OCI-LY7 (cell line): ENCODE measurements around the gene ZNF772. TPM values are rescaled to one million over a fixed set of nuclear protein-coding genes. Genes with fewer than 3 reads are reported as not detected.
"Not testable (repeated sequence)": the region's sequence is repeated elsewhere in the genome, so short reads cannot be mapped to it uniquely, and the experiment has no call there.

ENCODE experiments used
- BruUV-seq: library from RNA; stranded (reverse); fragments of 400-500 nt; replicated peaks from 2 replicates; lab custom pipeline; 2021; lab: Mats Ljungman, UMichigan
- CTCF ChIA-PET: fragments of 300-600 bp; sonication (Branson Sonifier 250); formaldehyde crosslinking; loops from one replicate; lab custom pipeline; 2022; ENCODE audit warnings: antibody characterized with exemption; ENCODE audit not compliant: unreplicated experiment; lab: Charles Lee
- POLR2A ChIA-PET: fragments of 300-600 bp; sonication (Branson Sonifier 250); formaldehyde crosslinking; loops from one replicate; lab custom pipeline; 2022; ENCODE audit warnings: antibody characterized with exemption; lab: Charles Lee
- DNase-seq: peaks from one replicate; pipeline ENCODE4 v3.0.0-alpha.2; 2015; ENCODE audit warnings: low spot score
- H2AFZ ChIP-seq: fragments of 200-600 bp; sonication (generic), shearing (Covaris generic); 2 replicates; pipeline ENCODE4 v1.6.1; 2014; ENCODE audit warnings: mild to moderate bottlenecking, antibody characterized with exemption, low read length, moderate library complexity
- H3K27ac ChIP-seq: fragments of 200-600 bp; sonication (generic); 2 replicates; pipeline ENCODE4 v1.5.1; 2014; ENCODE audit warnings: mixed run types, low read depth, mild to moderate bottlenecking, moderate library complexity, low read length, inconsistent platforms; ENCODE audit not compliant: poor library complexity, severe bottlenecking
- H3K36me3 ChIP-seq: fragments of 200-600 bp; sonication (generic); 2 replicates; pipeline ENCODE4 v1.6.1; 2014; ENCODE audit warnings: mild to moderate bottlenecking, antibody characterized with exemption, low read length, moderate library complexity, mixed read lengths; ENCODE audit not compliant: insufficient read depth
- H3K4me1 ChIP-seq: fragments of 200-600 bp; sonication (generic); 2 replicates; pipeline ENCODE4 v1.5.1; 2014; ENCODE audit warnings: mild to moderate bottlenecking, low read length; ENCODE audit not compliant: insufficient read depth, poor library complexity, severe bottlenecking
- H3K4me2 ChIP-seq: fragments of 200-600 bp; sonication (generic); 2 replicates; pipeline ENCODE4 v1.6.1; 2014; ENCODE audit warnings: mild to moderate bottlenecking, low read length
- H3K4me3 ChIP-seq: fragments of 200-600 bp; sonication (generic); 2 replicates; pipeline ENCODE4 v1.5.1; 2014; ENCODE audit warnings: mild to moderate bottlenecking, low read depth, low read length; ENCODE audit not compliant: poor library complexity, severe bottlenecking
- H3K79me2 ChIP-seq: fragments of 200-600 bp; sonication (generic); 2 replicates; pipeline ENCODE4 v1.6.1; 2016; ENCODE audit warnings: low read depth, mild to moderate bottlenecking, low read length, moderate library complexity, mixed read lengths; ENCODE audit not compliant: insufficient read depth
- H3K9me2 ChIP-seq: fragments of 200-600 bp; sonication (generic); 2 replicates; pipeline ENCODE4 v1.6.1; 2016; ENCODE audit warnings: mild to moderate bottlenecking, low read length, mixed read lengths; ENCODE audit not compliant: insufficient read depth
- H3K9me3 ChIP-seq: fragments of 200-600 bp; sonication (generic); 2 replicates; pipeline ENCODE4 v1.6.1; 2014; ENCODE audit warnings: mild to moderate bottlenecking, mixed run types, low read length, mixed read lengths
- H4K20me1 ChIP-seq: fragments of 200-600 bp; sonication (generic); 2 replicates; pipeline ENCODE4 v1.6.1; 2014; ENCODE audit warnings: mild to moderate bottlenecking, antibody characterized with exemption, low read length, moderate library complexity, mixed read lengths; ENCODE audit not compliant: insufficient read depth
- intact Hi-C: fragments of 100-400 bp; cut with micrococcal nuclease; formaldehyde crosslinking; loops from one replicate; pipeline ENCODE4 v1.10.0; 2022; ENCODE audit not compliant: unreplicated experiment
- total RNA-seq, 2 experiments: library from RNA; depleted of rRNA in 1 of 2; stranded (reverse); fragments of >200 nt in 1 of 2; shearing (Covaris generic) in 1 of 2; gene quantifications; 2 replicates each; pipeline ENCODE4 v1.2.3, GENCODE V29; 2014 to 2022

Gene ZNF772
- total RNA-seq, 2 experiments from 2014 or later, result 0.88 to 1.1 TPM

DNA sequence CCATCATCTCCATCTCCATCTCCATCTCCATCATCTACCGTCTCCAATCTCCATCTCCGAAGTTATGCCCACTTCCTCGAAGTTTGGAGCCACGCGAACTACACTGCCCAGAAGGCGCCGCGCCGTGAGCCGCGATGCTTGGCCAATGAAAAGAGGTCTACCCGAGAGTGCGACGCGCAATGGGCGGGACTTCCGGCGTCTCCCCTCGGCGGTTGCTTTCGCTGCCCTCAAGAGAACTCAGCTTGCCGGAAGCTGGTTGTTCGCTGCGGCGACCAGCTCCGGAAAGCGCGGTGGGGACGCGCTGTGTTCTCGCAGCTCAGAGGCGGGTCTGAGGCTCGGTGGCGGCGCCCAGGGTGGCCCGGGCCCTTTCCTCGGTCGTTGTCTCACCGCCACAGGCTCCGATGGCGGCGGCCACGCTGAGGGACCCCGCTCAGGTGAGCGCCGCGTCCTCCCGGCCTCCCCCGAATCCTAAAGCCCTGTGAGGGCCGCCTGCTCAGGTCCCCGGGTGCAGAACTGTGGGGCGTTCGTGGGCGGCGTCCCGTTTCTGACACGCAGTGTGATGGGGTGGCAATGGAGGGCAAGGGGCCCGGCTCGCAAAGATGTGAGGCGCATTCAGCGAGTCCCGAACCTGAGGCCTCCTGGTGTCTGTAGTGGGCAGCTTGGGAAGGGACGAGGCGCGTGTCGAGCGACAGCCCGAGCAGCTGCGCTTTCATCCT is 22.5 kb upstream of the ZNF772 start, which contains the start of gene ZNF773:
Gene ZNF773 (plus strand): TSS at position 259 of the 716 bp plus-strand sequence. CDS start 143 bp downstream, at position 402.
- H3K9me3 ChIP-seq, result peaks cover 18% of the 10 kb centered on the region; the same call in 1 of the 2 replicates
- H3K9me2 ChIP-seq, H3K4me1 ChIP-seq, POLR2A ChIA-PET, BruUV-seq, intact Hi-C loops, H4K20me1 ChIP-seq, H3K79me2 ChIP-seq: not testable (repeated sequence)
- H3K4me3 ChIP-seq, result peak within 1 kb of the TSS; percentile 87
- peak within 1 kb of the TSS; percentile 33 for H3K27ac ChIP-seq
- H2AFZ ChIP-seq, result peak within 1 kb of the TSS; percentile 90; the same call in 1 of the 2 replicates
- CTCF ChIA-PET, result interaction anchor here (0.6 kb wide), 1 partner anchor 56 kb away, joined by 3 read pairs; no protein-coding TSS in a partner anchor
- H3K36me3 ChIP-seq, result peaks cover 22% of the 10 kb centered on the region
- peak; percentile 98 for DNase-seq
- H3K4me2 ChIP-seq, result peak within 1 kb of the TSS; percentile 62

DNA sequence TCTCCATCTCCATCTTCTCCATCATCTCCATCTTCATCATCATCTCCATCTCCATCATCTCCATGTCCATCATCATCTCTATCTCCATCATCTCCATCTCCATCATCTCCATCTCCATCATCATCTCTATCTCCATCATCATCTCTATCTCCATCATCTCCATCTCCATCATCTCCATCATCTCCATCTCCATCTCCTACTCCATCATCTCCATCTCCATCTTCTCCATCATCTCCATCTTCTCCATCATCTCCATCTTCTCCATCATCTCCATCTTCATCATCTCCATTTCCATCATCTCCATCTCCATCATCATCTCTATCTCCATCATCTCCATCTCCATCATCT is 21.9 kb upstream of the ZNF772 start:
- H3K4me1 ChIP-seq, intact Hi-C loops, DNase-seq, H3K79me2 ChIP-seq, H3K27ac ChIP-seq, H4K20me1 ChIP-seq, BruUV-seq, POLR2A ChIA-PET, CTCF ChIA-PET, H3K9me2 ChIP-seq: not testable (repeated sequence)
- Histone ChIP-seq H3K4me3 (peak overlapping the region; percentile 87), H3K36me3 (peaks cover 20% of the 10 kb centered on the region), H3K4me2 (peak overlapping the region; percentile 30), H3K9me3 (peaks cover 18% of the 10 kb centered on the region; the same call in 1 of the 2 replicates), H2AFZ (peak overlapping the region; percentile 90; the same call in 1 of the 2 replicates)

DNA sequence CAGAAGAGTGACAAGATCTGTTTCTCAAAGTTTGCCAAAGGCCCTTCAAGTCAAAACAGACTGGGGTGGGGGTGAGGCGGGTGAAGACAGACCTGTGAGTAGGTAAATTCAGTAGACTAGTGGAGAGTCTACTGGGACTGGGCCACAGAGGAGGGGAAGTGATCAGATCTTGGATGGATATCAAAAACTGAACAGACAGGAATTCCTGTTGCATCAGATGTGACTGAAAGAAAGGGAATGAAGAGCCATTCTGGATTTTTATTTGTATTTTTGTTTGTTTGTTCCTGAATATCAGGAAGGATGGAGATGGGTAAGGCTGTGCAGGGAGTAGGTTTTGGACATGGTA is 10.9 kb upstream of the ZNF772 start:
- H2AFZ ChIP-seq, BruUV-seq, CTCF ChIA-PET, H3K9me2 ChIP-seq, H3K4me1 ChIP-seq, H4K20me1 ChIP-seq, H3K79me2 ChIP-seq, POLR2A ChIA-PET, H3K27ac ChIP-seq, DNase-seq, intact Hi-C loops: not testable (repeated sequence)
- Histone ChIP-seq H3K9me3 (peaks cover 11% of the 10 kb centered on the region; the same call in 1 of the 2 replicates), H3K36me3 (peaks cover 12% of the 10 kb centered on the region), H3K4me2 (peak overlapping the region; percentile 21), H3K4me3 (peak overlapping the region; percentile 97)

DNA sequence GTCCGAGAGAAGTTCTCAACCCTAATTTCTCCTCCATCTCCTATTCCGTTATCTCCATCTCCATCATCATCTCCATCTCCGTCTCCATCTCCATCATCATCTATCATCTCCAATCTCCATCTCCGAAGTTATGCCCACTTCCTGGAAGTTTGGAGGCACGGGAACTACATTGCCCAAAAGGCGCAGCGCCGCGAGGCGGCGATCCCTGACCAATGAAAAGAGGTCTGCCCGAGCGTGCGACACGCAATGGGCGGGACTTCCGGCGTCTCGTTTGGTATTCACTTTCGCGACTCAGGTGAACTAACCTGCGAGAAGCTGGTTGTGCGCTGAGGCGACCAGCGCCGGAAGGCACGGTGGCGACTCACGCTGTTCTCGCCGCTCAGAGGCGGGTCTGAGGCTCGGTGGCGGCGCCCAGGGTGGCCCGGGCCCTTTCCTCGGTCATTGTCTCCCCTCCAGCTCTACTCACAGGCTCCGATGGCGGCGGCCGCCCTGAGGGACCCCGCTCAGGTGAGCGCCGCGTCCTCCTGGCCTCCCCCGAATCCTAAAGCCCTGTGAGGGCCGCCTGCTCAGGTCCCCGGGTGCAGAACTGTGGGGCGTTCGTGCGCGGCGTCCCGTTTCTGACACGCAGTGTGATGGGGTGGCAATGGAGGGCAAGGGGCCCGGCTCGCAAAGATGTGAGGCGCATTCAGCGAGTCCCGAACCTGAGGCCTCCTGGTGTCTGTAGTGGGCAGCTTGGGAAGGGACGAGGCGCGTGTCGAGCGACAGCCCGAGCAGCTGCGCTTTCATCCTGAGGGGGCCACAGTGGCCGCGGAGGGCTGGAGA is 10.3 kb upstream of the ZNF772 start, which contains the start of gene ZNF419:
Gene ZNF419 (plus strand): TSS at position 274 of the 822 bp plus-strand sequence. CDS start 201 bp downstream, at position 475.
- H3K36me3 ChIP-seq, H3K79me2 ChIP-seq, POLR2A ChIA-PET, H3K9me2 ChIP-seq, H4K20me1 ChIP-seq, H3K27ac ChIP-seq, BruUV-seq, H3K4me1 ChIP-seq, intact Hi-C loops: not testable (repeated sequence)
- Histone ChIP-seq H3K9me3 (peaks cover 11% of the 10 kb centered on the region; the same call in 1 of the 2 replicates), H3K4me2 (peak within 1 kb of the TSS; percentile 80), H2AFZ (peak within 1 kb of the TSS; percentile 99), H3K4me3 (peak within 1 kb of the TSS; percentile 97)
- DNase-seq, result peak; percentile 95
- CTCF ChIA-PET, result interaction anchor here (0.6 kb wide), 1 partner anchor 124 kb away, joined by 4 read pairs; the partner anchor contains the start of genes TRAPPC2B and ZNF547
